IPS-18c (cell line): Measurements from ENCODE around the gene DNASE1L2.

Experiments
- H3K4me3 ChIP-seq: 2 replicates; pipeline ENCODE4 v1.7.0; 2013; ENCODE audit warnings: low read depth, mild to moderate bottlenecking, low read length, moderate library complexity; ENCODE audit not compliant: insufficient read depth
- H3K9me3 ChIP-seq: one replicate; pipeline ENCODE4 v1.6.1; 2013; ENCODE audit warnings: mild to moderate bottlenecking, low read length, moderate library complexity; ENCODE audit not compliant: control insufficient read depth, insufficient read depth

DNASE1L2 gene

GRCh38 chr16:2271848-2272461, 35.7 kb downstream of the DNASE1L2 start:
- Histone ChIP-seq H3K9me3 (no peaks in the 10 kb centered on the region), H3K4me3 (no peak overlapping the region)

DNA sequence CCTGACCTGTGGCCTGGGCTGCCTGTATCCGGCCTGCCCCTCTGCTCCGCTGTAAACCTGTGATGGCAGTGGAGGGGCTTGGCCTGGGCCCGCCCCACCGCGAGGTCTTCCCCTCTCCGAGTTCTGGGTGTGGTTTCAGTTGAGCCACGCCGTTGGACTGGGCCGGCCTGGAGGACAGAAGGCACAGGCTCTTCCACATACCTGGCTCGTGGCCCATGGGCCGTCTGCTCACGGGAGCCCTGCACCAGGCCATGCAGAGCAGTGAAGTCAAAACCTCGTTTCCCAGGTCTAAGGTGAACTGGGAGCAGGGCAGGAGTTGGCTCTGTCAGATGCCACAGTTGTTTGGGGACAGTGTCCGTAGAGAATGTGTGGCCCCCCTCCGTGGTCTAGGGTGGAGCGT, 37.2 kb downstream of the DNASE1L2 start:
- no peaks in the 10 kb centered on the region for H3K9me3 ChIP-seq
- H3K4me3 ChIP-seq: no peak overlapping the region

- Histone ChIP-seq H3K9me3 (no peaks in the 10 kb centered on the region), H3K4me3 (no peak overlapping the region)
Observed at GRCh38 chr16:2273931-2274330, 37.7 kb downstream of the DNASE1L2 start.

- no peak overlapping the region for H3K4me3 ChIP-seq
- H3K9me3 ChIP-seq: no peaks in the 10 kb centered on the region
Observed at GRCh38 chr16:2275476-2276367, 39.5 kb downstream of the DNASE1L2 start.

DNA sequence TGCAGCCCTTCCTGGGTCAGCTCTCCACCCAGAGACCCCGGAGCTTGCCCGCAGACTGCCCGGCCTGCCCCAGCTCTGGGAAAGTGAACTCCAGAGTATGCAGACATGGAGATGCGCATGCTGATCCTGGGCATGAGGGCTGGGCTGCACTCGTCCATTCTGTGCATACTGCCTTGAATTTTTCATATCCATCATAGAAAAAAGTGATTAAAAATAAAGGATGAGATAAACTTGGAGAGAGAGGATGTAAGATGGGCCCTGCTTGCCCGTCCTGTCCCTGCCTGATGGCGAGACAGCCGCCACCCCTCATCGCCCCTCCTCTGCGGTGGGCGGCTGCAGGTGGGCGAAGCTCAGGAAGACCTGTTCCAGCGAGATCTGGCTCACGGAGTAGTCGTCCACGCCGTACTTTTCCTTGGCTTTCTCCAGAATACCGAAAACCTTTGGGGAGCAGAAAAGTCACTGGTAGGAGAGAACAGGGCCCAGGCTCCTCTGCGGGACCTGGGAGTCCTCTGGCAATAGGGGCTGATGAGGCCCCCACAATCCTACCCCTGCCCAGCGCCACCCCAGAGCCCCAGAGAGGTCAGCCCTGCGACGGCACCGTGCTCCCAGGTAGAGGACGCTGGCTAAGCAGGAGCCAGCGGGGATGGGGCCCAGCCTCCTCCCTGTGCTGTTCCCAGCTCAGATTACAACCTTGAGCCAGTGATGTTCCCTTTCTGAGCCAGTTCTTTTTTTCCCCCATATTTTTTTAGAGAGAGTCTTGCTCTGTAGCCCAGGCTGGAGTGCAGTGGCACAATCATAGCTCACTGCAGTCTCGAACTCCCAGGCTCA, 40.3 kb downstream of the DNASE1L2 start:
- H3K9me3 ChIP-seq: no peaks in the 10 kb centered on the region

DNA sequence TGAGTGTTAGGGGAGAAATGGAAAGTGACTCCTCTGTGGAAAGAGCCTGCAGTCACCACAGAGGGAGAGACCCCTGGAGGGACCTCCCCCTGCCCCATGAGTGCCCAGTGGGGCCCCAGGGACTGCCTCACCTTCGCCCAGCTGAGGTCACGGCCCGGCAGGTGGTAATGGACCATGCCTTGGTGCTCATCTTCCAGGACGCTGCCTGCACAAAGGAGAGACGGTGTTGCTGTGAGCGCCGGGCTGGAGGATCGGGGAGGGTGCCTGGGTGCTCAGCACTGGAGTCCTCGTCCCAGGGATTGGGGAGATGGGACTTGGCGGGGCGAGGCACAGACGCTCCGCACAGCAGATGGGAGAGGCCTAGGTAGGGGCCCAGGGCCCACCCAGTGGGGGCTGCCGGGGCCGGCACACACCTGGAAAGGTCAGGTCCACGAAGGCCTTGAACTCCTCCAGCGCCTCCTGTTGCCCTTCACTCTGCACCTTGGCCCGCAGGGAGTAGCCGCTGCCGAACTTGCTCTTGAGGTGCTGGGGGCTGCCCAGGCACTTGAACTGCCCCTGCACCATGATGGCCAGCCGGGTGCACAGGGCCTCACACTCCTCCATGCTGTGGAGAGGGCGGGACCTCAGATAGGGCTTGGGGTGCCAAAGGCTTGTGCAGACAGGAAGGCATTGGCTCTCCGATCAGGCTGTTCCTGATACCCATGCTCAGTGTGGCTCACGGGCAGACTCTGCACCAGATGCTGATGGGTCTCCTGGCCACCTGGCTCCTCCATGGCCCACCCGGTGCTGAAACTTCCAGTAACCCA, 41.4 kb downstream of the DNASE1L2 start:
- H3K9me3 ChIP-seq: no peaks in the 10 kb centered on the region
- H3K4me3 ChIP-seq: no peak overlapping the region

More for the DNA sequence above, 40.3 kb downstream of the DNASE1L2 start:
- no peak overlapping the region for H3K4me3 ChIP-seq

DNA sequence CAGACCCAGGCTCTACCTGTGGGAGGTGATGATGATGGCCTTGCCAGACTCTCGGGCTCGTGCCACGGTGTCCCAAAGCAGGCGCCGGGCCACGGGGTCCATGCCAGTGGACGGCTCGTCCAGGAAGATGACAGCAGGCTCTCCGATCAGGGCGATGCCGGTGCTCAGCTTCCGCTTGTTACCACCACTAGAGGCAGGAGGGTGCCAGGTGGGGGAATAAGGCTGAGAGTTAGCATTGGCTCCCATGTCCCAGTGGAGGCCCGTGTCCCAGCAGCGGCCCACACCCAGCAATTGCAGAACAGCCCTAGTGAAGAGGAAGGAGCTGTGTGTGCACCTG, 42.0 kb downstream of the DNASE1L2 start:
- H3K9me3 ChIP-seq: no peaks in the 10 kb centered on the region
- H3K4me3 ChIP-seq: no peak overlapping the region

- Histone ChIP-seq H3K4me3 (no peak overlapping the region), H3K9me3 (no peaks in the 10 kb centered on the region)
Observed at GRCh38 chr16:2278956-2279800, 42.9 kb downstream of the DNASE1L2 start.

DNA sequence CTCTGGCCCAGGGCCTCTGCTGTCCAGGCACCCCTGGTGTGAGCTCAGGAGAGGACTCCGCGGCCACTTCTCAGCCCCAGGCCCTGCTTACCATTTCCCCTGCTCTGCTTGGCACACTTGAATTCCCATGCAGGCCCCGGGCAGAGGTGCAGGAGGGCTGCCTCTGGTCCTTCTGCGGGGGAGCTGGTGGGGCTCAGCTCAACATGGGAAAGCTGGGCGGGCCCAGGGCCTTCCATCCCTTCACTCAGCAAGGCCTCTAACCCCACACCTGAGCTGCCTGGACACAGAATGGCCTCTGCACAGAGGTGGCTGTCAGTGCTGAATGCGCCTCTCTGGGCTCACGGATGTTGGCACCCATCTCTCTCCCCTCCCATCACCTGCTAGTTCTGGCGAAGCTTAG, 44.2 kb downstream of the DNASE1L2 start:
- Histone ChIP-seq H3K9me3 (no peaks in the 10 kb centered on the region), H3K4me3 (no peak overlapping the region)

GRCh38 chr16:2280981-2281542, 44.8 kb downstream of the DNASE1L2 start:
- Histone ChIP-seq H3K4me3 (no peak overlapping the region), H3K9me3 (no peaks in the 10 kb centered on the region)

- H3K9me3 ChIP-seq: no peaks in the 10 kb centered on the region
- no peak overlapping the region for H3K4me3 ChIP-seq
Observed at GRCh38 chr16:2282262-2282661, 46.0 kb downstream of the DNASE1L2 start.

- Histone ChIP-seq H3K9me3 (no peaks in the 10 kb centered on the region), H3K4me3 (no peak overlapping the region)
Observed at GRCh38 chr16:2282866-2283555, 46.8 kb downstream of the DNASE1L2 start.

- H3K4me3 ChIP-seq: no peak overlapping the region
- H3K9me3 ChIP-seq: no peaks in the 10 kb centered on the region
Observed at GRCh38 chr16:2284001-2284770, 47.9 kb downstream of the DNASE1L2 start.

DNA sequence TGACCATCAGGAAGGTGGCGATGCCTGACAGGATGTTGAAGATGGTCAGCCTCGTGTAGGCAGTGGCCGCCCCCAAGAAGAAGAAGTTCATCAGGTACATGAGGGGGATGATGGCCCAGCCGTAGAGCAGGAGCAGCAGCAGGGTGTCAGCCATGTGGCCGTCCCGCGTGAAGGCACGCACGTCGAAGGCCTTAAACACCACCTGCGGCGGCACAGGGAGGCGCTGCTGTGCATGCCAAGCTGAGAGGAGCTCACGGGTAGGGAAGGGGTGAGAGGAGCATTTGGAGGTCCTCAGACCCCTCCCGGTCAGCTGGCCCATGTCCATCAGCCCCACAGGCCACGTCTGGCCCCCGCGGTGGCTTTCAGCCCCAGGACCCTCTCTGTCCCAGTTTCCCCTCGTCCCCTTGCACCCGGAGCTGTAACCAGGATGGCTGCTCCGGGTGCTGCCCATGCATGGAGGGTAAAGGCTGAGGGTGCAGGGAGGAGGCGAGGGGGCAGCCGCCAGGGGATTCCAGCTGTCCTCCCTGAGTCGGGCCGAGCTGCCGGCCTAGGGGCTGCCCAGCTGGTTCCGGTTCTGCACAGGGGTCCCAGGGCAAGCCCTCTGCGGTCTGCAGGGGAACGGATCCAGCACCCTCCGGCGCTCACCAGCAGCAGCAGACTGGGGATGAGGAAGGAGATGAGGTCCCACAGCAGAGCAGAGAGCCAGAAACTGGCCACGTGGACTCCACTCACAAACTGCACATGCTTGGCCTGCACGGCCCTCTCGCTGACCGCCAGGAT, 48.7 kb downstream of the DNASE1L2 start:
- H3K9me3 ChIP-seq: no peaks in the 10 kb centered on the region
- H3K4me3 ChIP-seq: no peak overlapping the region
